ENCODE results near the gene FBN1.

Gene FBN1

GRCh38 chr15:48388910-48389309 is 256.6 kb downstream of the FBN1 start:
- no peak for DNase-seq

DNA sequence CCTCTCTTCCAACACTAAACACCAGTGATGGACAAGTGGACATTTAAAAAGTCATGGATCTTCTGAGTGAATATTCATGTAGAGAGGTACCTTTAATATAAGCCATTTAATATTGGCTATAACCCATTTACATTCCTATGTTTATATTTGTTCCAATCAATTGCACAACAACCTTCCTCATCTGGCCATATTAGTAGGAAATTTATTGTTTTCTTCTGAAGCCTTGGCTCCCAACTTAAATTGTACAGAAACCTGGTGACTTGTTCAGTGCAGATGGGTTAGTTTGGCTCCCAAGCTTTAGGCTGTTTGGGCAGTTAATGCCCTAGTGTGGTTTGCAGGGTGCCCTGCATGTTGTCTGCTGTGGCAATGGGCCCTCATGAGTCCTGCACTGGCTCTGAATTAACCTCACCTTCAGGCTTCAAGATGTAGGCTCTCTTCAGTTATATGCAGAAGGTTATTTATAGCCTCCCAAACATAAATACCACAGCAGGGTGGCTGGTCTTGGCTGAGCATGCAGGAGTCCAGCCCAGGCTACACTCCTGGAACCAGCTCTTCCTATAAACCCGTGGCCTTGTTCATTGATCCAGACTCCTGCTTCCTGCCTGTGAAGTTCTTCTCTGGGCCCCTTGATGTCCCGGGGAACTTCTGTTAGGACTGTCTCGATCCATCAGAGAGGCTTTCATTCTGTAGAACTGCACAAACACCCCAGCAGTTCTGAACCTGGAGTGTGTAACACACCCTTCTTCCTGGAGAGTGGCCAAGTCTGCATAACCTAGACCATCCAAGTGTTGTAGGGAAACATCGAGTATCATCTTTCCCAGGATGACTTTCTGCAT is 257.3 kb downstream of the FBN1 start:
- DNase-seq = no peak

DNA sequence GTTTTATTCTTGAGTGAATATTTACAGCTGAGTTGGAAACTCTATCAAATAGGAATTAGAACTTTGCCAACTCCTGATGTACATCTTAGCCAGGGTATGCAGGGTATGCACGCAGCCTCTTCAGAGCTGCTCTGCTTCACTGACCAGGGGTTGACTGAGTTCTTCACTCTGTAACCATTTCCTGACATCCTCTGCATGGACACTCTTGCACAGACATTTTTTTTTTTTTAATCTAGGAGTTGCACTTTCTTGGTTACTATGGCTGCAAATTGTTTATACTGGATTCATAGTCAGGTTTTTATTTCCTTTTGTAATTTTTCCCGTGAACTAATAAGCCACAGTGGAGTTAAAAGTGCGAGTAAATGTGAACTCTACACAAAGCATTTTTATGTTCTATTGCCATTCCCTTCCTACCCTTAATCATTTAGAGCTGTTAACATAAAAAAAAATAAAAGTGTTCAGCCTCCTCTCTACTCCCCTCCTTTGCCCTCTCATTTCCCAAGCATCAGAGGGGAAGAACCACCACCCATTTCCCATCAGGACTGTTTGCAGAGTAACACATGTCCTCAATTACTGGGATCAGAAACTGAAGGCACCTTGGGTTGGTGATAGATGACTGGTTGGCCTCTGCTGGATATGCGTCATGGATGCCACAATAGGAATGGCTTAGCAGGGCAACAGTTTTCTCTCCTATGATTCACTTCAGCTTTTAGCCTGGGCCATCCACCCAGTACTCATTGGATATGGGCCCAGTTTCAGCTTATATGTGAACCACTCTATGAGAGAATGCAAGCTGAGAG is 260.3 kb downstream of the FBN1 start:
- no peak for DNase-seq

DNA sequence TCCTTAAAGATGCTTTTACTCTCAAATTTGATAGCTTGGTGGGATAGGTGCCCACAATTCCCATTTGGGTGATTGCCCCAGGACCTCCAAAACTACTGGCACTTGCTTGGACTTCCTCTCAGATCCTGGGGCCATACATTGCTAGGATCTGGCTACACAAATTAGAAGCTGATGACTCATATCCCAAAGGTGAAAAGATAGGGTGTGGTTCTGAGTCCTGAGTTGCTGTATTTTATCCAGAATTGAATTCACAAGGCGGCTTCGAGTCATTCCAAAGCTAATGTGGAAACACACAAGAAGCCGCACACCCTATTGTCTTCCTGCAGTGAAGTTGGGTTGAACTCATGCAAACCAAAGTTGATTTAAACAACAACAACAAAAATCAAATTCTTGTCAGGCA is 260.9 kb downstream of the FBN1 start:
- DNase-seq = no peak

GRCh38 chr15:48383031-48383430 is 262.5 kb downstream of the FBN1 start:
- no peak for DNase-seq

DNA sequence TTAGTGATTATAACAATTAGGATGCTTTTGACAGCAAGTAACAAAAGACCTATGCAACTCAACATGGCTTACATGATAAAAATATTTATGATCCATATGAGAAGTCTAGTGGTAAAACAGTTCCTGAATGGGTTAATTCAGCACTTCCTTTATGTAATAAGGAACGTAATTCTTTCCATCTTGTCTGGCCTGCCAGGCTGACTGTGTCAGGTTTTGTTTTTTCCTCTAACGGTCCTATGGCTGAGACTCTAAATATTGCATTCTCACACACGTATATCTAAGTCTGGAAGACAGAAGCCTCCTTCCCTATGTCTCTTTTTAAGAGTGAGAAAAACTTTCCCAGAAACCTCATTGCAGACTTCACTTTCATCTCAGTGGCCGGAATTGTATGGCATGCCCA is 263.6 kb downstream of the FBN1 start:
- no peak for DNase-seq

GRCh38 chr15:48380198-48380597 is 265.3 kb downstream of the FBN1 start:
- no peak for DNase-seq

- DNase-seq = no peak
These were observed 269.7 kb downstream of the FBN1 start for GRCh38 chr15:48375767-48376166.

- DNase-seq = no peak
These were observed 271.0 kb downstream of the FBN1 start for GRCh38 chr15:48374472-48374871.

DNA sequence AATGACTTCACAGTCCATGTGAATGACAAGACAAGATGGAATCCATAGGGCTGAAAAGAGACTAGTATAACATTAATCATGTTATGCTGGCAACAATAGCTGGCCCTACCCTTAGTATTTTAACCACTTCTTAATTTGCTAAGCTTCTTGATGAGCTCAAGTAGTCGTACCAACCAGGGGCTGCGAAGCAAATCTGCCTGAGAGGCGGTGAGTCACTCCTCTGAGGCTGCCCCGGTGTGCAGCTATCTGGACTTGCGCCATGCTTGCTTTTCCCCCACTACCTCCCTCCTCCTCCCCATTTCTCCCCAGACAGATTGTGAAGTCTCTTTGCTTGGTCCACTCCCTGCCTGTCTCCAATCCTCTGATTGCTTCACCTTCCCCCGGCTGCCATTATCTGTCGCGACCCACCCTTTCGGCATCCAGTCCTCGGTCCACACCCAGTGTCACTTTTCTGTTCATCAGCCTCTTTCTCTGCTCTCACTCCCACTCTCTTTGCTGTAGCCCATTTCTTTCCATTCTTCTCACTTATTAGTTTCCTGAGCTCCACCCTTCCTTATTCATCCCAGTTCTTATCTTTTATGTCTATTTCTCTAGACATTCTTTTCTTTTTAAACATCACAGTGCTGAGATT is 271.6 kb downstream of the FBN1 start:
- DNase-seq = no peak

- no peak for DNase-seq
These were observed 273.5 kb downstream of the FBN1 start for GRCh38 chr15:48371961-48372360.

- no peak for DNase-seq
These were observed 274.0 kb downstream of the FBN1 start for GRCh38 chr15:48371550-48371949.

DNA sequence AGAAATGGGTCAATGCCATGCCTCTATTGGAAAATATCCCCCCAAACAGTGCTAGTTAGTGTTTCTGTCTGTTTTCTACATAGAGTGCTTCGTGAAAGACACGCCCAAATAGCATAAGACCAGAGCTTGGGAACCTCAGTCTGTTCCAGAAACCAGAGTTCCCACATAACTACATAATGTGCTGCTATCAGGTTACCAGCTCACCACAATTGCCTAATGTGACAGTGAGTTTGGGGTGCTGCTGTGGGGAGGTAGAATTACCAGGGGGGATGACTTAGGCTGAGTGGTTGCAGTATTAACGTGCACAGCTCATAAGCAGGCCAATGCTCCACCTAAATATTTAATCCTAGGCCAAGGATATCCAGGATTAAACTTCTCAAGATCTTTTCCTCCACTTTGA is 275.0 kb downstream of the FBN1 start:
- no peak for DNase-seq

DNA sequence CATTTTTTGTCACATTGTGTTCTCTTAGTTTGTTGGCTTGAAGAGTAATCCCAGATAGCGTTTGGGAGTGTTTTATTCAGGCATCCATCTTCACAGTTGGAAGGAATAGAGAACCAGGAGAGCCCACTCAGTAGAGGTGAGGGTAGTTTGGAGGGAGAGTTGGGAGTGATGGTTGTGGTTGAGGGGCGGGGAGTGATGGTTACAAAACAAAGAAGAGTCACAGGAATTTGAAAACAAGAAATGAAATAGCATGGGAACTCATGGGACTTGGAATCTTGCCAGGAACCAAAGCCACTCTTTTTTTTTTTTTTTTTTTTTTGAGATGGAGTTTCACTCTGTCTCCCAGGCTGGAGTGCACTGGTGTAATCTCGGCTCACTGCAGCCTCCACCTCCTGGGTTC is 278.0 kb downstream of the FBN1 start:
- no peak for DNase-seq

DNA sequence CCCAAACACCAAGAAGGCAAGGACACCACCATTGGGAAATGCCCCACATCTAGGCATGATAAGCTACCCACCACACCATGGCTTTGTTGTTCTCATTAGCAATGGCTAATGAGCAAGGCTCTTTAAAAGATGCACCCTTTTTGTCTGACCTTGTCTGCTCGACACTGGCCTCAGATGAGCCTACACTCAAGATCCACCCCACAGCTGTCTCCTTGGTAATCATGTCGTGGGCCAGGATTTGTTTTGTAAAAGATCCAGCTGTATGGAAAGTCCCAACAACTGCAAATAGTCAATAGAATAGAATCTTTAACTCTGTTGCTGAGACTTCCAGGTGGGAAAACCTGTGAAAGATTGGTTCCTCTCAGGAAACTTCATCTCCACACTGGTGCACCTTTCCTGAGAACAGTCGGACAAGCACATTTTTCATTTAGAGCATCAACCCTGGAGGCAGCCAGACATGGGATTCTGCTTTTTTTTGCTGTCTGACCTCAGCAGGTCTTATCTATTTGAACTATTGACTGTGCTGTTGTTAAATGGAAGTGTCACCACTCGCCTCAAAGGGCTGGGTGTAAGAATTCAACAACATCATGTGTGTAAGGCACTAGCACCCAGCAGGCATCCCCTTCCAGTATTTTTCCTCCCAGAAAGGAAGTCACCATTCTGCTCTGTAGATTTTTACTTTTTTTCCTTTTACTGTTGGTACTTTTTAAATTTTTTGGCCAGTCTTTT is 278.8 kb downstream of the FBN1 start:
- no peak for DNase-seq

DNA sequence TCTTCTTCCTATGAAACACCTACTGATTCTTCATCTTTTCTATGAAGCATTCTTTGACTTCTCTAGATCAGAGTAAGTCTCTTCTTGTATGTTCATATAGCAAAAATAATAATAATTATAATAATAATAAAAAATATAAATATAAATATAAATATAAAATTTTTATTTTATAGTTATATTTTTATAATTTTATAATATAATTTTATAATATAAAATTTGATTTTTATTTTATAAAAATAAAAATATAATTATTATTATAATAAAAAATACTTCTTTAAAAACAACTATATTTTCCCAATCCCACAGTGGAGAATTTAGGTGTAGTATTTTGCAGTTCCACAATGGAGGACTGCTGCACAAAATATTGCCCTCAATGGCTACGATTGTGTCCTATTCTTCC is 279.9 kb downstream of the FBN1 start:
- DNase-seq = no peak

DNA sequence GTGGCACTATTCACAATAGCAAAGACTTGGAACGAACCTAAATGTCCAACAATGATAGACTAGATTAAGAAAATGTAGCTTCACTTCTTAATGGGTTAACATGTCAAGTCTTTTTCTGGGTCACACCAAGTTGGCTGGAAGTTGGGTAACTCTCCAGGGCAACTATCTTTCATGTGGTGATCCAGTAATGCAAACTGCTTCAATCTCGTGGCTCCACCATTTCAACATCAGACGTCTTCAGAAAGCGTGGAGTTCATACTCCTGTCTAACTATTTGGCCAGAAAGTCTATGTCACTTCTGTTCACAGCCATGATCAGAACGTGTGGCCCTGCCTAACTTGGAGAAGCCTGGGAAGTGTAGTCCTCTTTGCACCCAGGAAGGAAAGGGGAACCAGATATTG is 282.0 kb downstream of the FBN1 start:
- DNase-seq = no peak

GRCh38 chr15:48361685-48362084 is 283.8 kb downstream of the FBN1 start:
- no peak for DNase-seq

- DNase-seq = no peak
These were observed 284.7 kb downstream of the FBN1 start for GRCh38 chr15:48360841-48361240.
